HEK293 (cell line): Measurements from ENCODE around the gene LBH.

Experiments
- CTCF ChIA-PET: fragments of 350-600 bp; formaldehyde crosslinking; extraction: SDS; loops from one replicate; lab custom pipeline; 2021; ENCODE audit warnings: antibody characterized with exemption; lab: Yijun Ruan, JAX
- POLR2A ChIA-PET: fragments of 300-600 bp; formaldehyde crosslinking; extraction: SDS; loops from one replicate; lab custom pipeline; 2020; ENCODE audit warnings: antibody characterized with exemption, inconsistent platforms; lab: Yijun Ruan, JAX
- H3K27ac ChIP-seq: fragments of 200-500 bp; sonication (Bioruptor generic); 2 replicates; pipeline ENCODE4 v1.5.1; 2014; ENCODE audit warnings: low read depth, low read length, control low read depth, inconsistent platforms; ENCODE audit errors: extremely low read depth
- H3K36me3 ChIP-seq, 2 experiments: fragments of 200-500 bp in 1 of 2; sonication (Bioruptor generic) in 1 of 2; 1 replicate in 1 of 2; 2 replicates in 1 of 2; pipeline ENCODE4 v1.5.1; 2014 to 2017; ENCODE audit warnings: inconsistent platforms in 2 of 2, low read length in 2 of 2; ENCODE audit not compliant: control insufficient read depth in 2 of 2, insufficient read depth in 1 of 2
- H3K4me1 ChIP-seq: fragments of 200-500 bp; sonication (Bioruptor generic); 2 replicates; pipeline ENCODE4 v1.5.1; 2014; ENCODE audit warnings: mild to moderate bottlenecking, low read length, inconsistent platforms; ENCODE audit not compliant: control insufficient read depth, insufficient read depth
- H3K4me3 ChIP-seq: 2 replicates; pipeline ENCODE4 v1.5.1; 2011; ENCODE audit warnings: low read depth, mild to moderate bottlenecking, control low read depth, low read length, moderate library complexity
- H3K9me3 ChIP-seq: fragments of 200-500 bp; sonication (Bioruptor generic); 2 replicates; pipeline ENCODE4 v1.5.1; 2014; ENCODE audit warnings: low read depth, low read length, inconsistent platforms; ENCODE audit not compliant: control insufficient read depth, insufficient read depth
- BCL11A ChIP-seq: fragments of 450-650 bp; formaldehyde crosslinking; IDR thresholded peaks from 2 replicates; pipeline ENCODE4 v1.5.1; 2016; ENCODE audit warnings: low read depth, missing biosample characterization, missing genetic modification characterization
- GFI1B ChIP-seq: fragments of 450-650 bp; formaldehyde crosslinking; IDR thresholded peaks from 2 replicates; pipeline ENCODE4 v1.5.1; 2016; ENCODE audit warnings: missing biosample characterization, missing genetic modification characterization
- GLIS1 ChIP-seq: fragments of 450-650 bp; formaldehyde crosslinking; IDR thresholded peaks from 2 replicates; pipeline ENCODE4 v1.5.1; 2016; ENCODE audit warnings: missing biosample characterization, missing genetic modification characterization
- HIC1 ChIP-seq: fragments of 450-650 bp; formaldehyde crosslinking; IDR thresholded peaks from 2 replicates; pipeline ENCODE4 v1.5.1; 2016; ENCODE audit warnings: missing biosample characterization, missing genetic modification characterization
- KLF16 ChIP-seq: fragments of 450-650 bp; formaldehyde crosslinking; IDR thresholded peaks from 2 replicates; pipeline ENCODE4 v1.5.1; 2017; ENCODE audit warnings: missing biosample characterization, missing genetic modification characterization
- KLF17 ChIP-seq: fragments of 450-650 bp; formaldehyde crosslinking; IDR thresholded peaks from 2 replicates; pipeline ENCODE4 v1.5.1; 2016; ENCODE audit warnings: missing biosample characterization, missing genetic modification characterization
- PRDM1 ChIP-seq: fragments of 450-650 bp; formaldehyde crosslinking; IDR thresholded peaks from 2 replicates; pipeline ENCODE4; 2016; ENCODE audit warnings: missing biosample characterization, missing genetic modification characterization
- PRDM6 ChIP-seq: fragments of 450-650 bp; formaldehyde crosslinking; IDR thresholded peaks from 2 replicates; pipeline ENCODE4 v1.5.1; 2017; ENCODE audit warnings: missing biosample characterization, missing genetic modification characterization
- SALL2 ChIP-seq: fragments of 450-650 bp; formaldehyde crosslinking; IDR thresholded peaks from 2 replicates; pipeline ENCODE4 v1.5.0; 2017; ENCODE audit warnings: missing biosample characterization, mild to moderate bottlenecking, missing genetic modification characterization, borderline replicate concordance
- ZFHX2 ChIP-seq: fragments of 450-650 bp; formaldehyde crosslinking; conservative IDR thresholded peaks from 2 replicates; pipeline ENCODE4 v1.5.1; 2016; ENCODE audit warnings: missing biosample characterization, missing genetic modification characterization
- ZNF114 ChIP-seq: fragments of 450-650 bp; formaldehyde crosslinking; IDR thresholded peaks from 2 replicates; pipeline ENCODE4 v1.5.0; 2017; ENCODE audit warnings: missing biosample characterization, missing genetic modification characterization
- ZNF146 ChIP-seq: fragments of 450-650 bp; formaldehyde crosslinking; IDR thresholded peaks from 2 replicates; pipeline ENCODE4 v1.5.1; 2016; ENCODE audit warnings: missing biosample characterization, missing genetic modification characterization
- ZNF18 ChIP-seq: fragments of 450-650 bp; formaldehyde crosslinking; IDR thresholded peaks from 2 replicates; pipeline ENCODE4 v1.5.1; 2016; ENCODE audit warnings: missing biosample characterization, missing genetic modification characterization
- ZNF302 ChIP-seq: fragments of 450-650 bp; formaldehyde crosslinking; IDR thresholded peaks from 2 replicates; pipeline ENCODE4 v1.5.1; 2016; ENCODE audit warnings: missing biosample characterization, missing genetic modification characterization, low read depth
- ZNF362 ChIP-seq: fragments of 450-650 bp; formaldehyde crosslinking; IDR thresholded peaks from 2 replicates; pipeline ENCODE4 v1.5.1; 2016; ENCODE audit warnings: missing biosample characterization, missing genetic modification characterization
- ZNF426 ChIP-seq: fragments of 450-650 bp; formaldehyde crosslinking; IDR thresholded peaks from 2 replicates; pipeline ENCODE4 v1.5.1; 2017; ENCODE audit warnings: missing biosample characterization, missing genetic modification characterization, mild to moderate bottlenecking, inconsistent platforms, moderate library complexity
- ZNF433 ChIP-seq: fragments of 450-650 bp; formaldehyde crosslinking; IDR thresholded peaks from 2 replicates; pipeline ENCODE4 v1.5.1; 2016; ENCODE audit warnings: missing biosample characterization, missing genetic modification characterization, low read depth
- ZNF449 ChIP-seq: fragments of 450-650 bp; formaldehyde crosslinking; IDR thresholded peaks from 2 replicates; pipeline ENCODE4 v1.5.1; 2017; ENCODE audit warnings: missing biosample characterization, mild to moderate bottlenecking, missing genetic modification characterization, moderate library complexity
- ZNF473 ChIP-seq: fragments of 450-650 bp; formaldehyde crosslinking; IDR thresholded peaks from 2 replicates; pipeline ENCODE4 v1.5.1; 2017; ENCODE audit warnings: missing biosample characterization, missing genetic modification characterization
- ZNF530 ChIP-seq: fragments of 450-650 bp; formaldehyde crosslinking; IDR thresholded peaks from 2 replicates; pipeline ENCODE4 v1.5.1; 2016; ENCODE audit warnings: low read depth, missing biosample characterization, missing genetic modification characterization
- ZNF670 ChIP-seq: fragments of 450-650 bp; formaldehyde crosslinking; IDR thresholded peaks from 2 replicates; pipeline ENCODE4 v1.5.1; 2016; ENCODE audit warnings: missing biosample characterization, missing genetic modification characterization, low read depth
- ZNF76 ChIP-seq: fragments of 450-650 bp; formaldehyde crosslinking; IDR thresholded peaks from 2 replicates; pipeline ENCODE4; 2016; ENCODE audit warnings: low read depth, missing biosample characterization, missing genetic modification characterization, borderline replicate concordance

LBH gene

GRCh38 chr2:30271301-30271700 is 40.0 kb downstream of the LBH start (continued):
- no peak for TF ChIP-seq ZNF426 (tag by site-specific recombination)

- CTCF ChIA-PET = interaction anchor here (0.7 to 1.0 kb wide), 3 partner anchors 33 to 107 kb away, joined by 3 read pairs; no protein-coding TSS in a partner anchor
- no peak overlapping the region for H3K27ac ChIP-seq
- no peak overlapping the region for H3K4me3 ChIP-seq
- TF ChIP-seq ZNF670 (tag by site-specific recombination) = no peak
- no peak for TF ChIP-seq ZNF76
- TF ChIP-seq ZNF530 (tag by site-specific recombination) = no peak
- no peak for TF ChIP-seq PRDM1 (tag by site-specific recombination)
- TF ChIP-seq ZFHX2 (tag by site-specific recombination) = no peak
- TF ChIP-seq SALL2 (tag by site-specific recombination) = no peak
- no peak for TF ChIP-seq ZNF146 (tag by site-specific recombination)
- TF ChIP-seq ZNF18 (tag by site-specific recombination) = no peak
- TF ChIP-seq ZNF302 (tag by site-specific recombination) = no peak
- no peak for TF ChIP-seq ZNF433 (tag by site-specific recombination)
- no peak for TF ChIP-seq BCL11A (tag by site-specific recombination)
- H3K9me3 ChIP-seq = no peaks in the 10 kb centered on the region
- peaks cover 8% of the 10 kb centered on the region for H3K4me1 ChIP-seq
- no peaks in the 10 kb centered on the region for H3K36me3 ChIP-seq
- POLR2A ChIA-PET = interaction anchor here (0.5 to 2.3 kb wide), 5 partner anchors 19 to 126 kb away, joined by 4 to 17 read pairs (median 6); partner anchors contain the start of gene YPEL5
Observed at GRCh38 chr2:30272286-30272685, 41.0 kb downstream of the LBH start.

GRCh38 chr2:30272761-30273573 is 41.6 kb downstream of the LBH start:
- H3K9me3 ChIP-seq = no peaks in the 10 kb centered on the region
- POLR2A ChIA-PET = interaction anchor here (0.5 to 2.3 kb wide), 6 partner anchors 34 to 126 kb away, joined by 3 to 17 read pairs (median 4); partner anchors contain the start of gene YPEL5
- CTCF ChIA-PET = interaction anchor here (0.7 to 1.0 kb wide), 4 partner anchors 33 to 108 kb away, joined by 3 to 4 read pairs (median 3); no protein-coding TSS in a partner anchor
- H3K36me3 ChIP-seq = no peaks in the 10 kb centered on the region
- peaks cover 8% of the 10 kb centered on the region for H3K4me1 ChIP-seq
- H3K4me3 ChIP-seq = no peak overlapping the region
- H3K27ac ChIP-seq = no peak overlapping the region
- TF ChIP-seq ZNF362 (tag by site-specific recombination) (0 out of 2 replicates have a peak, but pooled peaks have one; percentile 51), GFI1B (tag by site-specific recombination) (0 out of 2 replicates have a peak, but pooled peaks have one; percentile 6), KLF16 (tag by site-specific recombination) (no peak), ZNF473 (tag by site-specific recombination) (no peak), HIC1 (peak; percentile 58), ZNF114 (tag by site-specific recombination) (no peak), ZNF449 (no peak), GLIS1 (tag by site-specific recombination) (0 out of 2 replicates have a peak, but pooled peaks have one; percentile 18), KLF17 (0 out of 2 replicates have a peak, but pooled peaks have one; percentile 59), PRDM6 (peak; percentile 68)
